ENCODE results near the gene PTHLH.

The PTHLH gene

DNA sequence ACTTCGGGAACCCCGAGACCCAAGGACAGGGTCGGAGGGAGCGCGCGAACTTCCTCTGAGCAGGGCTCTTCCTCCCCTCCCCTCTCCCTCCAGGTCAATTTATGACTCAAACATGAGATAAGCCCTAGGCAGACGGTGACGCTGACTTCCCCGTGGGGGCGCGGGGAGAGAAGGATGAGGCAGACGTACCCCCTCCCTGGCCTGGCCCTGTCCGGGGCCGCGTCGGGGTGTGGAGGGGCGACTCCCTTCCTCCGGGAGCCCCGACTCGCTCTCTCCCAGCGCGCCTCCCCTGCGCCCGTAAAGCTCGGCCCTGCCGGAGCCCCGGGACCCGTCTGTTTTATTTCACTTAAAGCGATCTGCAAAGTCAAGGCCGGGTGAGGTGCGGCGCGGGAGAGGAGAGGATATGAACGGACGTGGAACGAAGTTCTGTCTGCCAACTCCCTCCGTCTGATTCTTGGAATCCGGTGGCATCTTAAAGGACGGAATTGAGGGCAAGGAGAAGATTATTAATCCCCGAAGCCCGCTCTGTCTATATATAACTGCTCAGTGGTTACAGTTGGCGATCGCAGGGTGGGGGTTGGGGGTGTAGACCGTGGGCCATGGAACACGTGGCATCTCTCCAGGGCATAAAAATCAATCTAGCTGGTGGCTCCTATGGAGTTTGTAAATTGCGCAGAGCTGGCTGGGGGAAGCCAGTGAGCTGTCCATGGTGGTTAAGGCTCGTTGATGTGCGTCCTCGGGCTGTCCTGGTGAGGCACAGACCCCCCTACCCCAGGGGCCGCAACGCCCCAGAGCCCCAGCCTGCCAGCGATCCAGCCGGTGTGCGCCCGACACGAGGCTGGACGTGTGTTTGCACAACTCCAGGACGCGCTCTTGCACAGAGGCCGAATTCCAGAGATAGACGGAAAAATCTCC, 2.9 kb upstream of the PTHLH start:
- peak; percentile 29 for DNase-seq (ENCODE audit: low read depth)
- H3K4me3 ChIP-seq (ENCODE audit: low read depth, low read length), result no peak overlapping the region
- TF ChIP-seq, protein P1, sequence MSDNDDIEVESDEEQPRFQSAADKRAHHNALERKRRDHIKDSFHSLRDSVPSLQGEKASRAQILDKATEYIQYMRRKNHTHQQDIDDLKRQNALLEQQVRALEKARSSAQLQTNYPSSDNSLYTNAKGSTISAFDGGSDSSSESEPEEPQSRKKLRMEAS (IDR thresholded peaks at IDR 0.05; ENCODE audit: low read depth, low read length), result 0 out of 2 replicates have a peak, but pooled peaks have one; percentile 8
- TF ChIP-seq, protein P2, sequence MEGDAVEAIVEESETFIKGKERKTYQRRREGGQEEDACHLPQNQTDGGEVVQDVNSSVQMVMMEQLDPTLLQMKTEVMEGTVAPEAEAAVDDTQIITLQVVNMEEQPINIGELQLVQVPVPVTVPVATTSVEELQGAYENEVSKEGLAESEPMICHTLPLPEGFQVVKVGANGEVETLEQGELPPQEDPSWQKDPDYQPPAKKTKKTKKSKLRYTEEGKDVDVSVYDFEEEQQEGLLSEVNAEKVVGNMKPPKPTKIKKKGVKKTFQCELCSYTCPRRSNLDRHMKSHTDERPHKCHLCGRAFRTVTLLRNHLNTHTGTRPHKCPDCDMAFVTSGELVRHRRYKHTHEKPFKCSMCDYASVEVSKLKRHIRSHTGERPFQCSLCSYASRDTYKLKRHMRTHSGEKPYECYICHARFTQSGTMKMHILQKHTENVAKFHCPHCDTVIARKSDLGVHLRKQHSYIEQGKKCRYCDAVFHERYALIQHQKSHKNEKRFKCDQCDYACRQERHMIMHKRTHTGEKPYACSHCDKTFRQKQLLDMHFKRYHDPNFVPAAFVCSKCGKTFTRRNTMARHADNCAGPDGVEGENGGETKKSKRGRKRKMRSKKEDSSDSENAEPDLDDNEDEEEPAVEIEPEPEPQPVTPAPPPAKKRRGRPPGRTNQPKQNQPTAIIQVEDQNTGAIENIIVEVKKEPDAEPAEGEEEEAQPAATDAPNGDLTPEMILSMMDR (IDR thresholded peaks at IDR 0.05; ENCODE audit: low read depth, low read length), result no peak

DNA sequence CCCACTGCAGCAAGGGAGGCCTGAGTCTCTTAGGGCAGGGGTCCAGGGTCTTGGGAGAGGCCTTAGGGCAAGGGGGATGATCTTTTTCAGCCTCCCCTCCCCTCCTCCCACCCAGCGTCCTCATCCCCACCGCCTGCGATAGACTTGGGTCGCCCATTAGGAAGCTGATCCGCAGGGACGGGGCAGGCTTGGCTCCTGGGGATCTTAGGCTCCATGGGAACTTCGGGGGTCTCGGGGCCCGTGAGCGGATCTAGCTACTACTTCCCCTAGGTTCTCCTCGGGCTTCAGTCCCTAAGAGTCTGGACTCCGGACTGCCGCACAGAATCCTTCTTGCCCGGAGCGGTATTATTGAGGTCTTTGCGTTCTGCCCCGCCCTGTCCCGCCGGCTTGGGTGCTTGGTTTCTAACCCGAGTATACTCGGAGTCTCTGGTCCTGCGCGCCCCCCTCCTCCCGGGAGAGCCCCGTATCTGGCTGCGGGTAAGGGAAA, 2.2 kb upstream of the PTHLH start:
- DNase-seq (ENCODE audit: low read depth), result no peak
- TF ChIP-seq, protein P2 (IDR thresholded peaks at IDR 0.05; ENCODE audit: low read depth, low read length), result no peak
- TF ChIP-seq, protein P1 (IDR thresholded peaks at IDR 0.05; ENCODE audit: low read depth, low read length), result no peak
- no peak for TF ChIP-seq POLR2A (IDR thresholded peaks at IDR 0.05; ENCODE audit: extremely low read depth, insufficient read length)
- no peak for TF ChIP-seq MYC (IDR thresholded peaks at IDR 0.05; ENCODE audit: low read depth, low read length)
- H3K4me3 ChIP-seq (ENCODE audit: low read depth, low read length), result no peak overlapping the region

GRCh38 chr12:27973487-27973890, 956 bp upstream of the PTHLH start:
- no peak for DNase-seq (ENCODE audit: low read depth)
- TF ChIP-seq, protein P2 (IDR thresholded peaks at IDR 0.05; ENCODE audit: low read depth, low read length), result no peak
- TF ChIP-seq POLR2A (IDR thresholded peaks at IDR 0.05; ENCODE audit: extremely low read depth, insufficient read length) (no peak), MYC (IDR thresholded peaks at IDR 0.05; ENCODE audit: low read depth, low read length) (no peak)
- TF ChIP-seq, protein P1 (IDR thresholded peaks at IDR 0.05; ENCODE audit: low read depth, low read length), result no peak
- no peak overlapping the region for H3K4me3 ChIP-seq (ENCODE audit: low read depth, low read length)

DNA sequence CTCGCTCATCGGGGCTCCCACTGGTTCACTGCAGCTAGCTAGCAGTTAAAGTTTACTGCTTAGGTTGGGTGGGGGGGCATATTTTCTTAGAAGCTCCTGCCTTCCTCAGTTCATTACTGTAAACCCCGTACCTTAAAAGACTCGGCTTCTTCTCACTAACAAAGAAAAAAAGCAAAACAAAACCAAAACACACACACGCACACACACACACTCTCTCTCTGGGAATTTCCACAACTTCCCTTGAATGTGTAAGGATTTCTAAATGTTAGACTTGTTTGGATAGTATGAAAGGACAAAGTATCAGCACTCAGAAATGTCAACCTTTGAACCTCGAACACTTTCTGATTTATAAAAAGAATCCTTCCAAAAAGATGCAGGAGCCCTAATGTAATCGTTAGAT, 927 bp downstream of the PTHLH start:
- no peak overlapping the region for H3K4me3 ChIP-seq (ENCODE audit: low read depth, low read length)
- no peak for DNase-seq (ENCODE audit: low read depth)
- TF ChIP-seq, protein P2 (IDR thresholded peaks at IDR 0.05; ENCODE audit: low read depth, low read length), result no peak
- TF ChIP-seq POLR2A (IDR thresholded peaks at IDR 0.05; ENCODE audit: extremely low read depth, insufficient read length), result no peak
- TF ChIP-seq MYC (IDR thresholded peaks at IDR 0.05; ENCODE audit: low read depth, low read length), result no peak
- TF ChIP-seq, protein P1 (IDR thresholded peaks at IDR 0.05; ENCODE audit: low read depth, low read length), result no peak

DNA sequence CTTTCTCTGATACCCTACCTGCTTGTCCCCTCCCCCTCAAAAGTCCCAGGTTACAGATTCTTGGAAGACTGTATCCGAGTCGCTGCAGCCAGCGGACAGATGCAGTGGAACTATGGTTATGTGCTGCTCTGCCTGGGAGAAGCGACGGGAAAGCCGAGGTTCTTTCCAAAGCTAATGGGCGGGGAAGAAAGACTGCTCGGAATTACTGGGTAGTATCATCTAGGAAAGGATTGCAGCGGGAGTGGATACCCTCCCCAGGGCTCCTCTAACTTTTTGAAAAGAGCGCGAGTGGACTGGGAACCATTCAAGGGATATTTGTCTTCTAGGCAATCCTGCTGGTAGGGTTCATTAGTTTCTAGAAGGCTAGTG, 1.4 kb downstream of the PTHLH start:
- TF ChIP-seq MYC (IDR thresholded peaks at IDR 0.05; ENCODE audit: low read depth, low read length) (no peak), POLR2A (IDR thresholded peaks at IDR 0.05; ENCODE audit: extremely low read depth, insufficient read length) (no peak)
- TF ChIP-seq, protein P2 (IDR thresholded peaks at IDR 0.05; ENCODE audit: low read depth, low read length), result no peak
- TF ChIP-seq, protein P1 (IDR thresholded peaks at IDR 0.05; ENCODE audit: low read depth, low read length), result no peak
- H3K4me3 ChIP-seq (ENCODE audit: low read depth, low read length), result no peak overlapping the region
- DNase-seq (ENCODE audit: low read depth), result no peak

Data from NB4 (cell line).